GM21619 (cell line): ENCODE data around the gene SMIM41.

Experiments
- ATAC-seq: cut with Tn5 transposase; IDR thresholded peaks from one replicate; pipeline ENCODE4 v1.9.1; 2021; ENCODE audit not compliant: unreplicated experiment

Gene SMIM41

GRCh38 chr12:52120951-52121823 is 41.7 kb downstream of the SMIM41 start:
- ATAC-seq, result no peak

GRCh38 chr12:52121824-52122539 is 42.5 kb downstream of the SMIM41 start:
- no peak for ATAC-seq

- no peak for ATAC-seq
These were observed 43.0 kb downstream of the SMIM41 start for GRCh38 chr12:52122540-52122871.

GRCh38 chr12:52122904-52123303 is 43.4 kb downstream of the SMIM41 start:
- no peak for ATAC-seq

- no peak for ATAC-seq
These were observed 44.1 kb downstream of the SMIM41 start for GRCh38 chr12:52123487-52124186.

- no peak for ATAC-seq
These were observed 46.0 kb downstream of the SMIM41 start for GRCh38 chr12:52125476-52125900.

- ATAC-seq, result no peak
These were observed 46.6 kb downstream of the SMIM41 start for GRCh38 chr12:52126050-52126604.

- ATAC-seq, result no peak
These were observed 47.4 kb downstream of the SMIM41 start for GRCh38 chr12:52126605-52127578.

GRCh38 chr12:52127683-52128450 is 48.4 kb downstream of the SMIM41 start:
- no peak for ATAC-seq

- ATAC-seq, result no peak
These were observed 51.2 kb downstream of the SMIM41 start for GRCh38 chr12:52130711-52131110.

GRCh38 chr12:52132754-52133161 is 53.3 kb downstream of the SMIM41 start:
- ATAC-seq, result no peak

GRCh38 chr12:52137746-52138145 is 58.2 kb downstream of the SMIM41 start:
- ATAC-seq, result no peak

GRCh38 chr12:52139147-52139546 is 59.6 kb downstream of the SMIM41 start:
- ATAC-seq, result no peak

GRCh38 chr12:52139579-52140062 is 60.1 kb downstream of the SMIM41 start:
- ATAC-seq, result no peak

GRCh38 chr12:52141306-52141705 is 61.8 kb downstream of the SMIM41 start:
- ATAC-seq, result no peak

- ATAC-seq, result no peak
These were observed 62.4 kb downstream of the SMIM41 start for GRCh38 chr12:52141875-52142274.

GRCh38 chr12:52142431-52142830 is 62.9 kb downstream of the SMIM41 start:
- ATAC-seq, result no peak

GRCh38 chr12:52144512-52145227 is 65.2 kb downstream of the SMIM41 start:
- no peak for ATAC-seq
